ENCODE results near the gene ZC3H12A. TPM values are rescaled to one million over a fixed set of nuclear protein-coding genes. Genes with fewer than 3 reads are reported as not detected.

The ZC3H12A gene
- total and polyA plus RNA-seq, 4 donors: 19.1 to 125 (median 33.7) TPM

GRCh38 chr1:37474697-37475379, 458 bp downstream of the ZC3H12A start:
- Histone ChIP-seq H3K4me3 (peak overlapping the region; percentile 70), H3K36me3 (ENCODE audit: control insufficient read depth in 4 of 4, insufficient read depth in 4 of 4, low read length in 4 of 4) (peaks cover 0 to 15% (median 4%) of the 10 kb centered on the region in 4 donors), H3K4me1 (ENCODE audit: control insufficient read depth in 5 of 5, insufficient read depth in 5 of 5, low read length in 5 of 5) (peaks cover 7 to 47% (median 22%) of the 10 kb centered on the region in 5 donors), H3K27ac (ENCODE audit: low read depth in 1 of 2, low read length in 1 of 2) (peak overlapping the region; percentile 82 to 95), H3K9me3 (ENCODE audit: control insufficient read depth in 4 of 4, insufficient read depth in 3 of 4, low read length in 3 of 4) (no peaks in the 10 kb centered on the region), H3K9ac (ENCODE audit: insufficient read depth in 1 of 2, low read length in 2 of 2) (peak overlapping the region; percentile 12 to 14), H3K27me3 (ENCODE audit: control insufficient read depth in 3 of 3, insufficient read depth in 3 of 3, low read length in 2 of 3) (no peaks in the 10 kb centered on the region)
- ATAC-seq (ENCODE audit: insufficient read depth, low FRiP score): no peak
- TF ChIP-seq CTCF (IDR thresholded peaks at IDR 0.05; ENCODE audit: control extremely low read depth, extremely low read depth): no peak
- 1% methylated on average over 29 to 38 of the region's 38 CpGs for WGBS, 2 donors
- peak in 2 of 3 donors; percentile 30 to 33 for DNase-seq

GRCh38 chr1:37475380-37476086, 1.2 kb downstream of the ZC3H12A start:
- Histone ChIP-seq H3K27ac (ENCODE audit: low read depth in 1 of 2, low read length in 1 of 2) (peak overlapping the region; percentile 82 to 95), H3K27me3 (ENCODE audit: control insufficient read depth in 3 of 3, insufficient read depth in 3 of 3, low read length in 2 of 3) (no peaks in the 10 kb centered on the region), H3K9me3 (ENCODE audit: control insufficient read depth in 4 of 4, insufficient read depth in 3 of 4, low read length in 3 of 4) (no peaks in the 10 kb centered on the region), H3K4me3 (peak overlapping the region; percentile 70), H3K9ac (ENCODE audit: insufficient read depth in 1 of 2, low read length in 2 of 2) (peak overlapping the region; percentile 12 to 14), H3K36me3 (ENCODE audit: control insufficient read depth in 4 of 4, insufficient read depth in 4 of 4, low read length in 4 of 4) (peaks cover 0 to 22% (median 4%) of the 10 kb centered on the region in 4 donors), H3K4me1 (ENCODE audit: control insufficient read depth in 5 of 5, insufficient read depth in 5 of 5, low read length in 5 of 5) (peaks cover 7 to 47% (median 22%) of the 10 kb centered on the region in 5 donors)
- no peak for TF ChIP-seq CTCF (IDR thresholded peaks at IDR 0.05; ENCODE audit: control extremely low read depth, extremely low read depth)
- no peak for DNase-seq
- ATAC-seq (ENCODE audit: insufficient read depth, low FRiP score): no peak
- 65 to 67% methylated on average over 24 of the region's 24 CpGs for WGBS, 2 donors

- Histone ChIP-seq H3K27ac (ENCODE audit: low read depth in 1 of 2, low read length in 1 of 2) (peak overlapping the region; percentile 67 to 95), H3K36me3 (ENCODE audit: control insufficient read depth in 4 of 4, insufficient read depth in 4 of 4, low read length in 4 of 4) (peaks cover 0 to 27% (median 6%) of the 10 kb centered on the region in 4 donors), H3K9ac (ENCODE audit: insufficient read depth in 1 of 2, low read length in 2 of 2) (no peak overlapping the region), H3K4me1 (ENCODE audit: control insufficient read depth in 5 of 5, insufficient read depth in 5 of 5, low read length in 5 of 5) (peaks cover 7 to 47% (median 22%) of the 10 kb centered on the region in 5 donors), H3K9me3 (ENCODE audit: control insufficient read depth in 4 of 4, insufficient read depth in 3 of 4, low read length in 3 of 4) (no peaks in the 10 kb centered on the region), H3K4me3 (peak overlapping the region; percentile 70), H3K27me3 (ENCODE audit: control insufficient read depth in 3 of 3, insufficient read depth in 3 of 3, low read length in 2 of 3) (no peaks in the 10 kb centered on the region)
- TF ChIP-seq CTCF (IDR thresholded peaks at IDR 0.05; ENCODE audit: control extremely low read depth, extremely low read depth): no peak
- ATAC-seq (ENCODE audit: insufficient read depth, low FRiP score) (no peak), DNase-seq (no peak)
- WGBS, 2 donors: 51 to 64% methylated on average over 9 of the region's 9 CpGs
These were observed 1.7 kb downstream of the ZC3H12A start for GRCh38 chr1:37476087-37476452.
